ENCODE data around the gene STAP2.

Gene STAP2

DNA sequence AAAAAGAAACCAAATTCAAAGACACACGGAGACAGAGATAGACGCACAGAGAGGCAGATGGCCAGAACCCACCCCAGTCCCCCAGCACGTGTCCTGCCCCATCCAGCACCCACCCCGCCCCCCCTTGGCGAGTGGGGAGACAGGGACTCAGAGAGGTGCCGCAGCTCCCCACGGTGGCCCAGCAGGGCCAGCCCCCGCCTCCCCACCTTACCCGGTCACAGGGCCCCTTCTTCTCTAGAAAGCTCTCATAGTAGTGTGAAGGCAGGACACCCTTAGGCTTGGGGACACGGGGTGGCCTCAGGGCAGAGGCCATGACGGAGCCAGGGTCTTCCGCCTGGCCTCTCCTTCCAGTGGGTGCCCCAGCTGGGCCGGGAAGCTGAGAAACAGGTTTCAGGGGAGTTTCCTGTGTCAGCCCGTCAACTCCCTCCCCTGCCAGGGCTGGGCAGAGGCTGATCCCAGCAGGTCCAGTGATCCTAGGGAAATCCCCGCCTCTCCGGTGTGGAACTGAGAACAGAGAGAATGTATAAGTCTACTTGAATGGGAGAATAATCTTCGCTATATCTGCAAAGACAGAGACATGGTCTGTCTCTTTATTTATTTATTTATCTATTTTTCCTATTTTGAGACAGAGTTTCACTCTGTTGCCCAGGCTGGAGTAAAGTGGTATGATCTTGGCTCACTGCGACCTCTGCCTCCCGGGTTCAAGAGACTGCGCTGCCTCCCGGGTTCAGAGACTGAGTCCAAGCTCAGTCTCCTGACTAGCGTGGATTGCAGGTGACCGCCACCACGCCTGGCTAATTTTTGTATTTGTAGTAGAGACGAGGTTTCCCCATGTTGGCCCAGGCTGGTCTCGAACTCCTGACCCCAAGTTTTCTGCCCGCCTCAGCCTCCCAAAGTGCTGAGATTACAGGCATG, at the start of gene STAP2:
TSS of gene STAP2 (minus strand) at position 387 of the 915 bp plus-strand sequence. CDS start at position 313, 74 bp downstream.
- DNase-seq = no peak

GRCh38 chr19:4386041-4386782, 47.6 kb upstream of the STAP2 start:
- no peak for DNase-seq

- no peak for DNase-seq
Observed at GRCh38 chr19:4385291-4386040, 46.8 kb upstream of the STAP2 start.

- DNase-seq = no peak
Observed at GRCh38 chr19:4380254-4380727, 41.7 kb upstream of the STAP2 start.

DNA sequence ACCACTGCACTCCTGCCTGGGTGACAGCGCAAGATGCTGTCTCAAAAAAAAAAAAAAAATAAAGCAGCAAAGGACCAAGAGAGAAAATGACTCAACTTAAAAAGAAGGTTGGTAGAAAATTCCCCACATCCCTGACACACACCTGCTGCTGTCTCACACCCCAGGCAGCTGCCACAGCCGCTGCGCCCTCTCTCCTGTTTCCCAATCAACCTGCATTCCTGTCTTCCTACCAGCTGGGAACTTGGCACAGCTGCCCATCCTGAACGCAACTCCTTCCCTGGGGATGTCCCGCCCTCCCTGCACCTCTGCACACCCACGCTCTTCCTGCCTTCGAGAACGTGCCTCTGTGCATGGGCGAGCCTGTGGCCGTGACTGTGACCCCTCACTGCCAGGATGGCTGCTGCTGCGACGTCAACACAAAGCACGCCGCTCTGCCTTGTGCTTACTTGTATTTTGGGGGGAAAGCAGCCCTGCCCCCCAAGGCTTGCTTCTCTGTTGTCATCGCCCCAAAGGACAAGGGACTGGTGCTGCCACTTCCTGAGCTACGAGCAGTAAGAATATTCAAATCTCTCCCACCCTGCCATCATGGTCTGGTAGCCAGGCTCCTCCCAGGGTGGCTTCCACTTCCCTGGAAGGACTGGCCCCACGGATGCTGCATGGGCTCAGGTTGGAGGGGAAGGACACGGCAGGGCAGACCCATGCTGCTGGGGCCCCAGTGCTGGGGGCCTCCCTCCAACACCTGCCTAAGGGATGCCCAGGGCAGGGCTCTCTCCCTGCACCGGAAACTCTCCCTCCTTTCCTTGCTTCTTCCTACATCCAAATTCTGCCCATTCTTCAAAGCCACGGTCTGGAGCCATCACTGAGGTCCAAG, 41.0 kb upstream of the STAP2 start:
- no peak for DNase-seq

GRCh38 chr19:4378886-4379285, 40.3 kb upstream of the STAP2 start:
- DNase-seq = no peak

- no peak for DNase-seq
Observed at GRCh38 chr19:4376991-4377781, 38.6 kb upstream of the STAP2 start.

GRCh38 chr19:4376671-4376990, 38.0 kb upstream of the STAP2 start:
- no peak for DNase-seq

GRCh38 chr19:4376028-4376670, 37.5 kb upstream of the STAP2 start:
- no peak for DNase-seq

GRCh38 chr19:4375164-4376027, 36.8 kb upstream of the STAP2 start:
- DNase-seq = no peak

DNA sequence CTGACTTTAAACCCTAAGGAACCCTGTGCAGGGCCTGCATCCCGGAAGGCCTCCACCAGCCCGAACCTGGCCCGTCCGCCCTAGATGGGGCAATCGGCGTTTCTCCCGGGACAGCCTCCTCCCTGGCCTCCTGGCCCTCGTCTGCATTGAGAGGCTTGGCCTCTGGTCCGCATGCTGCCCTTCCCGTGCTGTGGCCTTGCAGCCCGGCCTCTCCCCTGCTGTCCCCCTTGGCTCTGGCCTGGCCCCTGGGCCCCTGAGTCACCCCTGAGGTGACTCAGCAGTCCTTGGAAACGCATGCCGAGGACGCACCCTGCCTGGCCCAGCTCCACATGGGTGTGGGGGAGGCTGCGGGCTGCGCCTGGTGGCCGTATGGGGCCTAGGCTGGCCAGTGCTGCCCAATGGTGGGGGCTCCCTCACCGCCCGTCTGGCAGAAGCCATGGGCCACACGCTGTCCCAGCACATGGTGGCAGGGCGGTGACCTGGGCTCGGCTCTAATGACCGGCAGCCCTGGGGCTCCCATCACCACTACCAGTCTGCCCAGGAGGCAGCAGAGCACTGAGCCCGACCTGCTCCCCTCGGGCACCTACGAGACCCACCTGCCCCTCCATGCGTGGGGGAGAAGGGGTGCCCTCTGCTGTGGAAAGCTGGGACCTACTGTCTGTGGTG, 36.0 kb upstream of the STAP2 start:
- DNase-seq = no peak

GRCh38 chr19:4373601-4374497, 35.2 kb upstream of the STAP2 start:
- DNase-seq = no peak

DNA sequence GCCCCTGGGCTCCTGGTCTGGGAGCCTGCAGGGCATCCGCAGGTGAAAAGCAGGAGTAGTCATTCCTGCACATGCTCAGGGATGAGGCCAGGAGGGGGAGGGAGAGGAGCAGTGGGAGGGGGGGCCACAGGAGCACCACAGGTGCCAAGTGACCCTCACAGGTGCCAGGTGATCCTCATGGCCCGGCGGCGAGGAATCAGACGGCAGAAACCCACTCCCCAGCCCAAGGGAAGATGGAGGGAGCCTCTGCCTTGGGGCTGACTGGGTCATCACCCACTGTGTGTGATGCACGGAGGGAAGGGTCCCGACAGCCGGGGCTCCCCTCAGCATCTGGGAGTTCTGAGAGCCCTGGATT, 34.4 kb upstream of the STAP2 start:
- DNase-seq = no peak

DNA sequence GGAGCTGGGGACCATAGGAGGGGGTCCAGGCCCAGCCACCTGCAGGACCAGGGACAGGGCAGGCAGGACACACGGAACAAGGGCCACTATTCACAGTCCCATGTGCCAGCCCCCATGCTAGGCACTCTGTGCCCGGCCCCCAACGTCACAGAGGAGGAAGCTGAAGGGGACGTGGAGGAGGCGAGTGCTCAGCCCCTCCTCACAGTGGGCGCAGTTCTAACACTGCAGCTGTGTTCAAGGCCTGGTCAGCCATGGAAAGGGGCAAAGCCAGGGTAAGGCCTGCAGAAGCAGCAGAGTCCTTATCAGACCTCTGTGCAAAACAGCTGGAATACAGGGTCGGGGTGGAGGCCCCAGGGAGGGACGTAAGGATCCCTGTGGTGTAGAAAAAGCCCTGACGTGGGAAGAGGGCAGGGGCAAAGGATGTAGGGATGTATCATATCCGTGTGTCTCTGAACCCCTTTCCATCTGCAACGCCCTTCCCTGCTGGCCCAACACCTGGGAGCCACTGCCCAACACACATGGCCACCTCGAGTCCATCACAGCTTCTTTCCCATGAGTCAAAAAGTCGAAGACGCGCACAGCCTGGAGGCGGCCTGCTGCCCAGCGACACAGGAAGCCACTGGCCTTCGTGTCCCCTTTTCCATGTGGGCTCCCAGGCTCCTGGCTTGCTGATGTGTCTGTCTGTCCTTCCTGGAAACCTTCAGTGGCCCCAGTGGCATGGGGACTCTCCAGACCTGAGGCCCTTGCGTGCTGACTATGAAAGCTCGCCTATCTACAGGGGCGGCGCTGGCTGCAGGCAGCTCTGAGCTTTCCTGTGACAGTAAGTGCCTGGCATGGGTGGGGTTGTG, 33.8 kb upstream of the STAP2 start:
- DNase-seq = no peak

DNA sequence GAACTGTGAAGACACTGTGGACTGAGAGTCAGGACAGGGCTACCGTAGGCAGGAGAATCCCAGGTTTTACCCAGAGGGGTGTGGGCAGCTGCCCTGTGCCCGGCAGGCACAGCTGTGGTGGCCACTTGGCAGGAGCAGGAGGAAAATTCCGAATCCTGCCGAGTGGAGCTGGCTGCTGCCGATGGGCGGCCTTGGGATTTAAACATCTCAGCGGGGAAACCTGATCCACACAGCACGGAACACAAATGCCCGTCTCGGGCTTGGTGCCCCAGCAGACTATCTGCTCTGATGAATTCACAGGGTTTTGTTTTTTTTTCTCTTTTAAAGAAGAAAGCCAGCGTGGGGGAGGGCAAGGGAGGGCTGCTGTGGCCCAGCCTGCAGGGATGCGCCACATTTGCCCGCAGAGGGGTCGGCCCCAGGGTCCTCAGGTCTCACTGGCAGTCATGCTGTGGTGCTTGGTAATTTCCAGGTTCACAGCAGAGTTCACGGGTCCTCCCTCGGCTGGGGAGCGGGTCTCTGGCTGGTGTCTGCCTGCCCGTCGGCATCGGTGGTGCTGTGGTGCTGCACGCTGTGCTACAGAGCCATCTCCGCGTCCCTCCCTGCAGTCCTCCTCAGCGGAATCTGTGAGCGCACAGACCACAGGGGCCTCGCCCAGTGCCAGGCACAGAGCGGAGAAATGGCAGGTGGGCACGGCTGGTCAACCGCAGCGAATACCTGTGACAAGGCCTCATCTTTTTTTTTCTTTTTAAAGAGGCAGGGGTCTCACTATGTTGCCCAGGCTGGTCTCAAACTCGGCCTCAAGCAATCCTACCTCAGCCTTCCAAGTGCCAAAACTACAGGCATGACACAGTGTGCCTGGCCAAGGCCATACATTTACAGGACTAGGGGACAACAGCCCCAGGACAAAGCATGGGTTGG, 32.9 kb upstream of the STAP2 start:
- DNase-seq = no peak

DNA sequence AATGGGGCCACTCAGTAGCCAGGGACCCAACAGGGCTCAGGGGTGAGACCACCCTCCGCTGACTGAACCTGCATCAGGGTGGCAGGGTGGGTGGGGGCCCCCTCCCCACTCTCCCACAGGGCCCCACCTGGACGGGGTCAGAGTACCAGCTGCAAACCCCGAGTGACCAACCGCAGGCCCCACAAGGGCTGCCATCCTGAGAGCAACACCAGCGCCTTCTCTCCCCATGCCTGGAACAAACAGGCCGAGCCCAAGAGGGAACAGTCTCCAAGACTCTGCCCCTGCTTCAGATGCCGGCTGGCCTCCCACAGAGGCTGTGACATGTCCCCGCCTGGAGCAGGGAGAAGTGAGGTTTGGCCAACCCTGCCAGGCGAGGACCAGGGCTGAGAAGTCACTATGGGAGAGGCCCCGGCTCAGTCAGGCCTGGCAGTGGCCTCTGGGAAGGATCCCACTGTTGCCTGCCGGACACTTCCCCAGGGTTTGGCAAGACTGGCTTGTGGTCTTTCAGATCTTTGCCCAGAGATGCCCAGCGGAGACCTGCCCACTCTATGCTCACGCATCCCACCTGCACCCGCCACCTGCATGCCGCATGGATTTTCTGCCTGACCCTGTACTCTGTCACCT, 31.9 kb upstream of the STAP2 start:
- DNase-seq = no peak
